ENCODE data around the gene GALNT12.

GALNT12 gene

DNA sequence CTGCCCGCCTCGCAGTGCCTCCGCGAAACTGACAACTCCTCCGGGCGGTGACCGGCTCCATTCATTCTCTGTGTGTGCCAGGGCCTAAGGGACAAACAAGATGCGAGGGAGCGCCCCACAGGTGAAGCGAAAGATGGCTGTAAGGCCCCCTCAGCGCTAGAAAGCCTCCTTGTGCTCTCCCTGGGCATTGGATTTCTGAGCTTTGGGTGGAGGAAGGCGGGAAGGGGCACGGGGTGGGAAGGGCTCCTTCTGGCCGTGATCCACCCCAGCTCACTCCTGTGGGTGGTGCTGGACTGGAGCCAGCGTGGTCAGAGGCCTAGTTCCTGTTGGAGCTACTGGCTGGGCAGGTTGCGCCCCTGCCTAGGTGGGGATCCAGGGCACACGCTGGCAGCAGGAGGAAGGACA is 943 bp downstream of the GALNT12 start (continued):
- TF ChIP-seq, protein P1, sequence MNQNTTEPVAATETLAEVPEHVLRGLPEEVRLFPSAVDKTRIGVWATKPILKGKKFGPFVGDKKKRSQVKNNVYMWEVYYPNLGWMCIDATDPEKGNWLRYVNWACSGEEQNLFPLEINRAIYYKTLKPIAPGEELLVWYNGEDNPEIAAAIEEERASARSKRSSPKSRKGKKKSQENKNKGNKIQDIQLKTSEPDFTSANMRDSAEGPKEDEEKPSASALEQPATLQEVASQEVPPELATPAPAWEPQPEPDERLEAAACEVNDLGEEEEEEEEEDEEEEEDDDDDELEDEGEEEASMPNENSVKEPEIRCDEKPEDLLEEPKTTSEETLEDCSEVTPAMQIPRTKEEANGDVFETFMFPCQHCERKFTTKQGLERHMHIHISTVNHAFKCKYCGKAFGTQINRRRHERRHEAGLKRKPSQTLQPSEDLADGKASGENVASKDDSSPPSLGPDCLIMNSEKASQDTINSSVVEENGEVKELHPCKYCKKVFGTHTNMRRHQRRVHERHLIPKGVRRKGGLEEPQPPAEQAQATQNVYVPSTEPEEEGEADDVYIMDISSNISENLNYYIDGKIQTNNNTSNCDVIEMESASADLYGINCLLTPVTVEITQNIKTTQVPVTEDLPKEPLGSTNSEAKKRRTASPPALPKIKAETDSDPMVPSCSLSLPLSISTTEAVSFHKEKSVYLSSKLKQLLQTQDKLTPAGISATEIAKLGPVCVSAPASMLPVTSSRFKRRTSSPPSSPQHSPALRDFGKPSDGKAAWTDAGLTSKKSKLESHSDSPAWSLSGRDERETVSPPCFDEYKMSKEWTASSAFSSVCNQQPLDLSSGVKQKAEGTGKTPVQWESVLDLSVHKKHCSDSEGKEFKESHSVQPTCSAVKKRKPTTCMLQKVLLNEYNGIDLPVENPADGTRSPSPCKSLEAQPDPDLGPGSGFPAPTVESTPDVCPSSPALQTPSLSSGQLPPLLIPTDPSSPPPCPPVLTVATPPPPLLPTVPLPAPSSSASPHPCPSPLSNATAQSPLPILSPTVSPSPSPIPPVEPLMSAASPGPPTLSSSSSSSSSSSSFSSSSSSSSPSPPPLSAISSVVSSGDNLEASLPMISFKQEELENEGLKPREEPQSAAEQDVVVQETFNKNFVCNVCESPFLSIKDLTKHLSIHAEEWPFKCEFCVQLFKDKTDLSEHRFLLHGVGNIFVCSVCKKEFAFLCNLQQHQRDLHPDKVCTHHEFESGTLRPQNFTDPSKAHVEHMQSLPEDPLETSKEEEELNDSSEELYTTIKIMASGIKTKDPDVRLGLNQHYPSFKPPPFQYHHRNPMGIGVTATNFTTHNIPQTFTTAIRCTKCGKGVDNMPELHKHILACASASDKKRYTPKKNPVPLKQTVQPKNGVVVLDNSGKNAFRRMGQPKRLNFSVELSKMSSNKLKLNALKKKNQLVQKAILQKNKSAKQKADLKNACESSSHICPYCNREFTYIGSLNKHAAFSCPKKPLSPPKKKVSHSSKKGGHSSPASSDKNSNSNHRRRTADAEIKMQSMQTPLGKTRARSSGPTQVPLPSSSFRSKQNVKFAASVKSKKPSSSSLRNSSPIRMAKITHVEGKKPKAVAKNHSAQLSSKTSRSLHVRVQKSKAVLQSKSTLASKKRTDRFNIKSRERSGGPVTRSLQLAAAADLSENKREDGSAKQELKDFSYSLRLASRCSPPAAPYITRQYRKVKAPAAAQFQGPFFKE (tag by site-specific recombination; IDR thresholded peaks at IDR 0.05; ENCODE audit: borderline replicate concordance), result no peak
- TF ChIP-seq, protein P2, sequence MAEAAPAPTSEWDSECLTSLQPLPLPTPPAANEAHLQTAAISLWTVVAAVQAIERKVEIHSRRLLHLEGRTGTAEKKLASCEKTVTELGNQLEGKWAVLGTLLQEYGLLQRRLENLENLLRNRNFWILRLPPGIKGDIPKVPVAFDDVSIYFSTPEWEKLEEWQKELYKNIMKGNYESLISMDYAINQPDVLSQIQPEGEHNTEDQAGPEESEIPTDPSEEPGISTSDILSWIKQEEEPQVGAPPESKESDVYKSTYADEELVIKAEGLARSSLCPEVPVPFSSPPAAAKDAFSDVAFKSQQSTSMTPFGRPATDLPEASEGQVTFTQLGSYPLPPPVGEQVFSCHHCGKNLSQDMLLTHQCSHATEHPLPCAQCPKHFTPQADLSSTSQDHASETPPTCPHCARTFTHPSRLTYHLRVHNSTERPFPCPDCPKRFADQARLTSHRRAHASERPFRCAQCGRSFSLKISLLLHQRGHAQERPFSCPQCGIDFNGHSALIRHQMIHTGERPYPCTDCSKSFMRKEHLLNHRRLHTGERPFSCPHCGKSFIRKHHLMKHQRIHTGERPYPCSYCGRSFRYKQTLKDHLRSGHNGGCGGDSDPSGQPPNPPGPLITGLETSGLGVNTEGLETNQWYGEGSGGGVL (tag by site-specific recombination; IDR thresholded peaks at IDR 0.05), result peak; percentile 64
- peak; percentile 42; the same call in 1 of the 2 replicates for TF ChIP-seq EGR2 (tag by site-specific recombination; IDR thresholded peaks at IDR 0.05; ENCODE audit: low read depth)
- TF ChIP-seq, protein P3, sequence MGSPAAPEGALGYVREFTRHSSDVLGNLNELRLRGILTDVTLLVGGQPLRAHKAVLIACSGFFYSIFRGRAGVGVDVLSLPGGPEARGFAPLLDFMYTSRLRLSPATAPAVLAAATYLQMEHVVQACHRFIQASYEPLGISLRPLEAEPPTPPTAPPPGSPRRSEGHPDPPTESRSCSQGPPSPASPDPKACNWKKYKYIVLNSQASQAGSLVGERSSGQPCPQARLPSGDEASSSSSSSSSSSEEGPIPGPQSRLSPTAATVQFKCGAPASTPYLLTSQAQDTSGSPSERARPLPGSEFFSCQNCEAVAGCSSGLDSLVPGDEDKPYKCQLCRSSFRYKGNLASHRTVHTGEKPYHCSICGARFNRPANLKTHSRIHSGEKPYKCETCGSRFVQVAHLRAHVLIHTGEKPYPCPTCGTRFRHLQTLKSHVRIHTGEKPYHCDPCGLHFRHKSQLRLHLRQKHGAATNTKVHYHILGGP (tag by site-specific recombination; IDR thresholded peaks at IDR 0.05), result no peak
- TF ChIP-seq, protein P4, sequence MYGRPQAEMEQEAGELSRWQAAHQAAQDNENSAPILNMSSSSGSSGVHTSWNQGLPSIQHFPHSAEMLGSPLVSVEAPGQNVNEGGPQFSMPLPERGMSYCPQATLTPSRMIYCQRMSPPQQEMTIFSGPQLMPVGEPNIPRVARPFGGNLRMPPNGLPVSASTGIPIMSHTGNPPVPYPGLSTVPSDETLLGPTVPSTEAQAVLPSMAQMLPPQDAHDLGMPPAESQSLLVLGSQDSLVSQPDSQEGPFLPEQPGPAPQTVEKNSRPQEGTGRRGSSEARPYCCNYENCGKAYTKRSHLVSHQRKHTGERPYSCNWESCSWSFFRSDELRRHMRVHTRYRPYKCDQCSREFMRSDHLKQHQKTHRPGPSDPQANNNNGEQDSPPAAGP (tag by site-specific recombination; IDR thresholded peaks at IDR 0.05), result no peak
- TF ChIP-seq ZFHX2 (tag by site-specific recombination; conservative IDR thresholded peaks at IDR 0.05), result peak; percentile 59
- no peak for TF ChIP-seq ZNF350 (tag by site-specific recombination; IDR thresholded peaks at IDR 0.05)
- no peak for TF ChIP-seq ZNF112 (tag by site-specific recombination; IDR thresholded peaks at IDR 0.05)
- TF ChIP-seq, protein P5, sequence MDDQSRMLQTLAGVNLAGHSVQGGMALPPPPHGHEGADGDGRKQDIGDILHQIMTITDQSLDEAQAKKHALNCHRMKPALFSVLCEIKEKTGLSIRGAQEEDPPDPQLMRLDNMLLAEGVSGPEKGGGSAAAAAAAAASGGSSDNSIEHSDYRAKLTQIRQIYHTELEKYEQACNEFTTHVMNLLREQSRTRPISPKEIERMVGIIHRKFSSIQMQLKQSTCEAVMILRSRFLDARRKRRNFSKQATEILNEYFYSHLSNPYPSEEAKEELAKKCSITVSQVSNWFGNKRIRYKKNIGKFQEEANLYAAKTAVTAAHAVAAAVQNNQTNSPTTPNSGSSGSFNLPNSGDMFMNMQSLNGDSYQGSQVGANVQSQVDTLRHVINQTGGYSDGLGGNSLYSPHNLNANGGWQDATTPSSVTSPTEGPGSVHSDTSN (CRISPR knock-in tag; IDR thresholded peaks at IDR 0.05), result no peak
- no peak for TF ChIP-seq GFI1B (tag by site-specific recombination; IDR thresholded peaks at IDR 0.05)
- TF ChIP-seq ZNF335 (tag by site-specific recombination; conservative IDR thresholded peaks at IDR 0.05), result 0 out of 2 replicates have a peak, but pooled peaks have one; percentile 4
- TF ChIP-seq OVOL3 (tag by site-specific recombination; IDR thresholded peaks at IDR 0.05), result no peak
- 0 out of 2 replicates have a peak, but pooled peaks have one; percentile 39 for TF ChIP-seq SP2 (tag by site-specific recombination; IDR thresholded peaks at IDR 0.05)

DNA sequence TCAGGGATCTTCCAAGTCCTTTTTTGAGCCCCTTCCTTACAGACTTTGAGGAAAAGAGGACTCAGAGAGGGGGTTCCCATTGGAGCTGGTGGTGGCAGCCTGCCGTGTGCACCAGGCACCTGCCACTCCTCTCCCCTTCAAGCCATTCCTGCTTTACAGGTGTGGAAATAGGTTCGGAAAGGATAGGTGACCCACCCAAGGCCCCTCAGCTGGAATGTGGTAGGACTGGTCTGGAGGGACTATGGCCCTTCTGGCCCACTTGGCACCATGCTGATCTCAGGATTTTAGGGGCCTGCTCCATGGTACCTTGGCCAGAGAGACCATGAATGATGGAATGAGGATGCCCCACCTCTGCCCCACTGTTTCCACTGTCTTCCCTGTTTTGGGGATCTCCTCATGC is 1.4 kb downstream of the GALNT12 start:
- H3K4me3 ChIP-seq (ENCODE audit: low read depth, low read length), result no peak overlapping the region
- no peaks in the 10 kb centered on the region for H3K9me3 ChIP-seq (ENCODE audit: control insufficient read depth, insufficient read depth, low read depth, low read length)
- POLR2A ChIA-PET, result interaction anchor here (2.3 kb wide), 1 partner anchor 17 kb away, joined by 5 read pairs; no protein-coding TSS in a partner anchor
- CTCF ChIA-PET, result interaction anchor here (0.9 to 3.4 kb wide), 5 partner anchors 18 to 423 kb away, joined by 3 to 19 read pairs (median 6); no protein-coding TSS in a partner anchor
- H3K36me3 ChIP-seq (ENCODE audit: control insufficient read depth in 2 of 2, insufficient read depth in 1 of 2, low read length in 2 of 2), result no peaks in the 10 kb centered on the region
- no peak overlapping the region for H3K27ac ChIP-seq (ENCODE audit: extremely low read depth, low read depth, low read length)
- no peaks in the 10 kb centered on the region for H3K4me1 ChIP-seq (ENCODE audit: control insufficient read depth, insufficient read depth, low read length)
- TF ChIP-seq GLIS2 (tag by site-specific recombination; IDR thresholded peaks at IDR 0.05) (no peak), PRDM1 (tag by site-specific recombination; IDR thresholded peaks at IDR 0.05) (no peak), ZNF830 (tag by site-specific recombination; IDR thresholded peaks at IDR 0.05; ENCODE audit: low read depth) (no peak), ZBTB1 (tag by site-specific recombination; IDR thresholded peaks at IDR 0.05) (no peak), ZNF157 (tag by site-specific recombination; IDR thresholded peaks at IDR 0.05) (no peak), ZIC2 (tag by site-specific recombination; IDR thresholded peaks at IDR 0.05) (no peak), ZNF302 (tag by site-specific recombination; IDR thresholded peaks at IDR 0.05; ENCODE audit: low read depth) (no peak)
- TF ChIP-seq, protein P6, sequence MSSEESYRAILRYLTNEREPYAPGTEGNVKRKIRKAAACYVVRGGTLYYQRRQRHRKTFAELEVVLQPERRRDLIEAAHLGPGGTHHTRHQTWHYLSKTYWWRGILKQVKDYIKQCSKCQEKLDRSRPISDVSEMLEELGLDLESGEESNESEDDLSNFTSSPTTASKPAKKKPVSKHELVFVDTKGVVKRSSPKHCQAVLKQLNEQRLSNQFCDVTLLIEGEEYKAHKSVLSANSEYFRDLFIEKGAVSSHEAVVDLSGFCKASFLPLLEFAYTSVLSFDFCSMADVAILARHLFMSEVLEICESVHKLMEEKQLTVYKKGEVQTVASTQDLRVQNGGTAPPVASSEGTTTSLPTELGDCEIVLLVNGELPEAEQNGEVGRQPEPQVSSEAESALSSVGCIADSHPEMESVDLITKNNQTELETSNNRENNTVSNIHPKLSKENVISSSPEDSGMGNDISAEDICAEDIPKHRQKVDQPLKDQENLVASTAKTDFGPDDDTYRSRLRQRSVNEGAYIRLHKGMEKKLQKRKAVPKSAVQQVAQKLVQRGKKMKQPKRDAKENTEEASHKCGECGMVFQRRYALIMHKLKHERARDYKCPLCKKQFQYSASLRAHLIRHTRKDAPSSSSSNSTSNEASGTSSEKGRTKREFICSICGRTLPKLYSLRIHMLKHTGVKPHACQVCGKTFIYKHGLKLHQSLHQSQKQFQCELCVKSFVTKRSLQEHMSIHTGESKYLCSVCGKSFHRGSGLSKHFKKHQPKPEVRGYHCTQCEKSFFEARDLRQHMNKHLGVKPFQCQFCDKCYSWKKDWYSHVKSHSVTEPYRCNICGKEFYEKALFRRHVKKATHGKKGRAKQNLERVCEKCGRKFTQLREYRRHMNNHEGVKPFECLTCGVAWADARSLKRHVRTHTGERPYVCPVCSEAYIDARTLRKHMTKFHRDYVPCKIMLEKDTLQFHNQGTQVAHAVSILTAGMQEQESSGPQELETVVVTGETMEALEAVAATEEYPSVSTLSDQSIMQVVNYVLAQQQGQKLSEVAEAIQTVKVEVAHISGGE (tag by site-specific recombination; conservative IDR thresholded peaks at IDR 0.05; ENCODE audit: low read depth), result no peak

All from HEK293 (cell line).